ENCODE results near the gene SH3BGR. TPM values are rescaled to one million over a fixed set of nuclear protein-coding genes. Genes with fewer than 3 reads are reported as not detected.

SH3BGR gene
- total RNA-seq, 1 donor from 2014 or later = 2.2 TPM

GRCh38 chr21:39564200-39564599 is 112.4 kb downstream of the SH3BGR start:
- Mint-ChIP-seq H3K4me1 (ENCODE audit: unreplicated experiment) (no peaks in the 10 kb centered on the region), H3K27me3 (peaks cover 3% of the 10 kb centered on the region), H3K27ac (no peak overlapping the region), H3K9me3 (no peaks in the 10 kb centered on the region), H3K36me3 (no peaks in the 10 kb centered on the region), H3K4me3 (no peak overlapping the region)
- TF ChIP-seq, protein P1, sequence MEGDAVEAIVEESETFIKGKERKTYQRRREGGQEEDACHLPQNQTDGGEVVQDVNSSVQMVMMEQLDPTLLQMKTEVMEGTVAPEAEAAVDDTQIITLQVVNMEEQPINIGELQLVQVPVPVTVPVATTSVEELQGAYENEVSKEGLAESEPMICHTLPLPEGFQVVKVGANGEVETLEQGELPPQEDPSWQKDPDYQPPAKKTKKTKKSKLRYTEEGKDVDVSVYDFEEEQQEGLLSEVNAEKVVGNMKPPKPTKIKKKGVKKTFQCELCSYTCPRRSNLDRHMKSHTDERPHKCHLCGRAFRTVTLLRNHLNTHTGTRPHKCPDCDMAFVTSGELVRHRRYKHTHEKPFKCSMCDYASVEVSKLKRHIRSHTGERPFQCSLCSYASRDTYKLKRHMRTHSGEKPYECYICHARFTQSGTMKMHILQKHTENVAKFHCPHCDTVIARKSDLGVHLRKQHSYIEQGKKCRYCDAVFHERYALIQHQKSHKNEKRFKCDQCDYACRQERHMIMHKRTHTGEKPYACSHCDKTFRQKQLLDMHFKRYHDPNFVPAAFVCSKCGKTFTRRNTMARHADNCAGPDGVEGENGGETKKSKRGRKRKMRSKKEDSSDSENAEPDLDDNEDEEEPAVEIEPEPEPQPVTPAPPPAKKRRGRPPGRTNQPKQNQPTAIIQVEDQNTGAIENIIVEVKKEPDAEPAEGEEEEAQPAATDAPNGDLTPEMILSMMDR (conservative IDR thresholded peaks at IDR 0.05) = no peak
- no peak for DNase-seq (ENCODE audit: extremely low spot score, unreplicated experiment)

Small RNA genes within 50 kb of the gene (microRNA-seq; reads per million reads assigned to microRNA genes)
- gene MIR6508 = not detected

Other genes starting within 250 kb of the SH3BGR start
- gene BRWD1, start 138.3 kb upstream of the SH3BGR start, total RNA-seq (ENCODE audit: low replicate concordance) = 44.7 and 48.0 TPM in 2 replicates
- gene HMGN1, start 102.9 kb upstream of the SH3BGR start, total RNA-seq (ENCODE audit: low replicate concordance) = 466 and 479 TPM in 2 replicates
- gene LCA5L, start 6.2 kb upstream of the SH3BGR start, total RNA-seq (ENCODE audit: low replicate concordance) = 1.9 and 2.6 TPM in 2 replicates
- 14.2 and 27.5 TPM in 2 replicates for gene B3GALT5, start 161.0 kb downstream of the SH3BGR start, total RNA-seq (ENCODE audit: low replicate concordance)